ENCODE measurements around the gene ADGRL2. TPM values are rescaled to one million over a fixed set of nuclear protein-coding genes. Genes with fewer than 3 reads are reported as not detected.
"Not testable (repeated sequence)": the region's sequence is repeated elsewhere in the genome, so short reads cannot be mapped to it uniquely, and the experiment has no call there.

ADGRL2 gene
- total and polyA plus RNA-seq, 10 donors, result 5.4 to 115 (median 60.7) TPM

GRCh38 chr1:81867235-81867634 lies 66.5 kb downstream of the ADGRL2 start:
- H3K27ac ChIP-seq, result no peak overlapping the region
- intact Hi-C loops (cut with DNase I; ENCODE audit: low total_unique reads), result no loop called here
- WGBS, 5 donors, result 18 to 38% (median 30%) methylated on average over 1 of the region's 1 CpG

GRCh38 chr1:81869307-81869706 lies 68.6 kb downstream of the ADGRL2 start:
- Histone ChIP-seq H3K9me3 (peaks cover 0 to 4% (median 0%) of the 10 kb centered on the region in 8 donors), H3K4me1 (no peaks in the 10 kb centered on the region), H3K27ac (no peak overlapping the region), H3K36me3 (no peaks in the 10 kb centered on the region), H3K27me3 (replicated peaks in 1 of 7) (no peaks in the 10 kb centered on the region), H3K4me3 (no peak overlapping the region)
- no peak for TF ChIP-seq POLR2AphosphoS5 (IDR thresholded peaks at IDR 0.05)
- no peak for TF ChIP-seq CTCF (IDR thresholded peaks at IDR 0.05 in 8 of 11, conservative IDR thresholded peaks at IDR 0.05 in 3 of 11)
- TF ChIP-seq POLR2A (IDR thresholded peaks at IDR 0.05), result no peak
- 61 to 77% (median 67%) methylated on average over 2 of the region's 2 CpGs for WGBS, 5 donors
- no peak for DNase-seq
- intact Hi-C loops (cut with DNase I; ENCODE audit: low total_unique reads), result no loop called here

More at GRCh38 chr1:81867235-81867634, 66.5 kb downstream of the ADGRL2 start:
- H3K4me3 ChIP-seq, result no peak overlapping the region
- no peaks in the 10 kb centered on the region for H3K36me3 ChIP-seq
- no peak for TF ChIP-seq POLR2AphosphoS5 (IDR thresholded peaks at IDR 0.05)
- TF ChIP-seq POLR2A (IDR thresholded peaks at IDR 0.05), result no peak
- TF ChIP-seq CTCF (IDR thresholded peaks at IDR 0.05 in 8 of 11, conservative IDR thresholded peaks at IDR 0.05 in 3 of 11), result no peak
- DNase-seq, result no peak
- H3K27me3 ChIP-seq (replicated peaks in 1 of 7), result no peaks in the 10 kb centered on the region
- no peaks in the 10 kb centered on the region for H3K4me1 ChIP-seq
- peaks cover 0 to 4% (median 0%) of the 10 kb centered on the region in 8 donors for H3K9me3 ChIP-seq

DNA sequence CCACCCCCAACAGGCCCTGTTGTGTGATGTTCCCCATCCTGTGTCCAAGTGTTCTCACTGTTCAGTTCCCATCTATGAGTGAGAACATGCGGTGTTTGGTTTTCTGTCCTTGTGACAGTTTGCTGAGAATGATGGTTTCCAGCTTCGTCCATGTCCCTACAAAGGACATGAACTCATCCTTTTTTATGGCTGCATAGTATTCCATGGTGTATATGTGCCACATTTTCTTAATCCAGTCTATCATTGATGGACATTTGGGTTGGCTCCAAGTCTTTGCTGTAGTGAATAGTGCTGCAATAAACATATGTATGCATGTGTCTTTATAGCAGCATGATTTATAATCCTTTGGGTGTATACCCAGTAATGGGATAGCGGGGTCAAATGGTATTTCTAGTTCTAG lies 70.4 kb downstream of the ADGRL2 start:
- WGBS, 5 donors, result 84 to 99% (median 93%) methylated on average over 2 to 3 of the region's 3 CpGs
- H3K4me3 ChIP-seq; intact Hi-C loops (cut with DNase I; ENCODE audit: low total_unique reads); DNase-seq; H3K36me3 ChIP-seq; H3K27ac ChIP-seq; H3K4me1 ChIP-seq; H3K9me3 ChIP-seq; H3K27me3 ChIP-seq (replicated peaks in 1 of 7): not testable (repeated sequence)

GRCh38 chr1:81873946-81874345 lies 73.2 kb downstream of the ADGRL2 start:
- TF ChIP-seq POLR2AphosphoS5 (IDR thresholded peaks at IDR 0.05) (no peak), POLR2A (IDR thresholded peaks at IDR 0.05) (no peak), CTCF (IDR thresholded peaks at IDR 0.05 in 8 of 11, conservative IDR thresholded peaks at IDR 0.05 in 3 of 11) (no peak)
- no peaks in the 10 kb centered on the region for H3K27me3 ChIP-seq (replicated peaks in 1 of 7)
- WGBS, 5 donors, result 56 to 94% (median 71%) methylated on average over 1 of the region's 1 CpG
- H3K4me1 ChIP-seq, result peaks cover 0 to 24% (median 7%) of the 10 kb centered on the region in 6 donors
- H3K27ac ChIP-seq, result no peak overlapping the region
- intact Hi-C loops (cut with DNase I; ENCODE audit: low total_unique reads), result no loop called here
- peaks cover 0 to 4% (median 0%) of the 10 kb centered on the region in 8 donors for H3K9me3 ChIP-seq
- H3K4me3 ChIP-seq, result no peak overlapping the region
- no peak for DNase-seq
- no peaks in the 10 kb centered on the region for H3K36me3 ChIP-seq

DNA sequence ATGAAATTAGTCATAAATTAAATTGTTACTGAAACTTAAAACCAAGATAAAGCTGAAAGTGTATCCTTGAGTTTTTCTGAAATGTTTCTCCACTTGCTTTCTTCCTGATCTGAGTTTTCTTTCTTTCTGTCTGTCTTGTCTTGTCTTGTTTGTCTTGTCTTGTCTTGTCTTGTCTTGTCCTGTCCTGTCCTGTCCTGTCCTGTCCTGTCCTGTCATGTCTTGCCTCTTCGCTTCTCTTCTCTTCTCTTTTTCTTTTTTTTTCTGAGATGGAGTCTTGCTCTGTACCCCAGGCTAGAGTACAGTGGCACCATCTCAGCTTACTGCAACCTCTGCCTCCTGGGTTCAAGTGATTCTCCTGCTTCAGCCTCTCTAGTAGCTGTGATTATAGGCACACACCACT lies 73.7 kb downstream of the ADGRL2 start:
- H3K9me3 ChIP-seq, result peaks cover 0 to 4% (median 0%) of the 10 kb centered on the region in 8 donors
- intact Hi-C loops (cut with DNase I; ENCODE audit: low total_unique reads), result no loop called here
- DNase-seq, result no peak
- no peaks in the 10 kb centered on the region for H3K27me3 ChIP-seq (replicated peaks in 1 of 7)
- no peak overlapping the region for H3K27ac ChIP-seq
- 77 to 100% (median 83%) methylated on average over 1 of the region's 1 CpG for WGBS, 5 donors
- TF ChIP-seq CTCF (IDR thresholded peaks at IDR 0.05 in 8 of 11, conservative IDR thresholded peaks at IDR 0.05 in 3 of 11) (no peak), POLR2AphosphoS5 (IDR thresholded peaks at IDR 0.05) (no peak), POLR2A (IDR thresholded peaks at IDR 0.05) (no peak)
- H3K36me3 ChIP-seq, result no peaks in the 10 kb centered on the region
- H3K4me3 ChIP-seq, result no peak overlapping the region
- H3K4me1 ChIP-seq, result peaks cover 0 to 28% (median 7%) of the 10 kb centered on the region in 6 donors
